Liver (tissue), 3 donors: ENCODE measurements around the gene ADGRF1.

Source experiments
- FOXA1 ChIP-seq: IDR thresholded peaks from 2 replicates; pipeline ENCODE4 v1.6.1; 2016; ENCODE audit warnings: antibody characterized with exemption
- JUND ChIP-seq, 2 donors: IDR thresholded peaks; 2 replicates each; pipeline ENCODE4 v1.6.1; 2016; ENCODE audit warnings: antibody characterized with exemption in 2 of 2
- RAD21 ChIP-seq, 2 donors: IDR thresholded peaks; 2 replicates each; pipeline ENCODE4 v1.6.1; 2016; ENCODE audit warnings: antibody characterized with exemption in 2 of 2, mild to moderate bottlenecking in 2 of 2
- SP1 ChIP-seq: IDR thresholded peaks from 2 replicates; pipeline ENCODE4 v1.6.1; 2018; ENCODE audit warnings: antibody characterized with exemption, mild to moderate bottlenecking
- TAF1 ChIP-seq: conservative IDR thresholded peaks from 2 replicates; pipeline ENCODE4 v1.6.1; 2016; ENCODE audit warnings: antibody characterized with exemption, mild to moderate bottlenecking
- YY1 ChIP-seq: IDR thresholded peaks from 2 replicates; pipeline ENCODE4 v1.6.1; 2016; ENCODE audit warnings: antibody characterized with exemption, mild to moderate bottlenecking
- TF ChIP-seq, protein P1 (sequence below): fragments of 150-350 bp; IDR thresholded peaks from 2 replicates; pipeline ENCODE4 v1.5.1; 2017; ENCODE audit warnings: improper control_type of control experiment, low read depth, low read length; ENCODE audit not compliant: missing input control
- TF ChIP-seq, protein P2 (sequence below): IDR thresholded peaks from 2 replicates; pipeline ENCODE4 v1.6.1; 2016; ENCODE audit warnings: antibody characterized with exemption
- TF ChIP-seq, protein P3 (sequence below): IDR thresholded peaks from 2 replicates; pipeline ENCODE4 v1.6.1; 2016; ENCODE audit warnings: antibody characterized with exemption
- TF ChIP-seq, protein P4 (sequence below): IDR thresholded peaks from 2 replicates; pipeline ENCODE4 v1.6.1; 2016; ENCODE audit warnings: antibody characterized with exemption, mild to moderate bottlenecking
- TF ChIP-seq, protein P5 (sequence below): IDR thresholded peaks from 2 replicates; pipeline ENCODE4 v1.6.1; 2016; ENCODE audit warnings: antibody characterized with exemption
- donor health status: healthy.
- donor health status: healthy.

DNA sequence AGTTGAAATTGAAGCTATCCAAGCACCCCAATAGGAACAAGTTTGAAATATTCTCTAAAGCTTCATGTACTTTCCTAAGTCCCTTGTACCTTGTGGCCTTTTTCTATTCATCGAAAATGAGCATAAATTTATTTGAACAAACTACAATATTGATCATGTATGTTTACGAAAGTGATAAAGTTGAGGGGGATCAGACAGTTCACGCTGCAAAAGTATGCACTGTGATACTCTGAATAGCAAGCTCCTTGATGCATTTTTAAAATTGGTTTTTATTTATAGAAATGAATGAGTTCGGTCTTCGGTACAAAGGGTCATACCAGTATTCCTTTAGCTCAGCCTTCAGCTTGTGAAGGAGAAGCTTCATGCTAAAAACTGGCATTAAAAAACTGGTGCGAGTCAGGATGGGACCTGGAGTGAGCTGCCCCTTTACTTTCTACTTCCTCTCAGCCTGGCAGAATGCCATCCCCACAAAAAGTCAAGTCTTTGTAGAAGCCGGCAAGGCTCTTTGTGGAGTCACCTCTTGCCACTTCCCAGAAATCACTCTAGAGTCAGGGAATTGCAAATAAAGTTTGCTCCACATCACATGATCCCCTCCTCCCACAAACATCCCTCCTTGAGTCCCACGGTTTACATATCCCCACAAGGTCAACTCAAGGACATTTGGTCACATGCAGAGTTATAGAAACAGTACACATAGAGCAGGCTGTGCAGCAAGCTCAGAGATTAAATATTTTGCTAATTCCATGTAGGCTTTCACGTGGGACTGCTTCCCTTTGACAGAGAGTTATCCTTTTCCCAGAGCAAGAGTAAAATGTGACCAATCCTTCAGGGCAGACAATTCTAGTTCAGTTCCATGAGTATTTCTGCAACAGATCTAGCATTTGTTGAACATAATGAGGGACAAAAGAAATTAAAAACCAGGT is 34.6 kb upstream of the ADGRF1 start:
- TF ChIP-seq, protein P1, sequence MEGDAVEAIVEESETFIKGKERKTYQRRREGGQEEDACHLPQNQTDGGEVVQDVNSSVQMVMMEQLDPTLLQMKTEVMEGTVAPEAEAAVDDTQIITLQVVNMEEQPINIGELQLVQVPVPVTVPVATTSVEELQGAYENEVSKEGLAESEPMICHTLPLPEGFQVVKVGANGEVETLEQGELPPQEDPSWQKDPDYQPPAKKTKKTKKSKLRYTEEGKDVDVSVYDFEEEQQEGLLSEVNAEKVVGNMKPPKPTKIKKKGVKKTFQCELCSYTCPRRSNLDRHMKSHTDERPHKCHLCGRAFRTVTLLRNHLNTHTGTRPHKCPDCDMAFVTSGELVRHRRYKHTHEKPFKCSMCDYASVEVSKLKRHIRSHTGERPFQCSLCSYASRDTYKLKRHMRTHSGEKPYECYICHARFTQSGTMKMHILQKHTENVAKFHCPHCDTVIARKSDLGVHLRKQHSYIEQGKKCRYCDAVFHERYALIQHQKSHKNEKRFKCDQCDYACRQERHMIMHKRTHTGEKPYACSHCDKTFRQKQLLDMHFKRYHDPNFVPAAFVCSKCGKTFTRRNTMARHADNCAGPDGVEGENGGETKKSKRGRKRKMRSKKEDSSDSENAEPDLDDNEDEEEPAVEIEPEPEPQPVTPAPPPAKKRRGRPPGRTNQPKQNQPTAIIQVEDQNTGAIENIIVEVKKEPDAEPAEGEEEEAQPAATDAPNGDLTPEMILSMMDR: no peak
- TF ChIP-seq RAD21 (IDR thresholded peaks at IDR 0.05) (no peak), YY1 (no peak), SP1 (peak; percentile 48), JUND (IDR thresholded peaks at IDR 0.05) (no peak), FOXA1 (no peak), TAF1 (no peak)
- TF ChIP-seq, protein P2, sequence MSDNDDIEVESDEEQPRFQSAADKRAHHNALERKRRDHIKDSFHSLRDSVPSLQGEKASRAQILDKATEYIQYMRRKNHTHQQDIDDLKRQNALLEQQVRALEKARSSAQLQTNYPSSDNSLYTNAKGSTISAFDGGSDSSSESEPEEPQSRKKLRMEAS: no peak
- TF ChIP-seq, protein P3, sequence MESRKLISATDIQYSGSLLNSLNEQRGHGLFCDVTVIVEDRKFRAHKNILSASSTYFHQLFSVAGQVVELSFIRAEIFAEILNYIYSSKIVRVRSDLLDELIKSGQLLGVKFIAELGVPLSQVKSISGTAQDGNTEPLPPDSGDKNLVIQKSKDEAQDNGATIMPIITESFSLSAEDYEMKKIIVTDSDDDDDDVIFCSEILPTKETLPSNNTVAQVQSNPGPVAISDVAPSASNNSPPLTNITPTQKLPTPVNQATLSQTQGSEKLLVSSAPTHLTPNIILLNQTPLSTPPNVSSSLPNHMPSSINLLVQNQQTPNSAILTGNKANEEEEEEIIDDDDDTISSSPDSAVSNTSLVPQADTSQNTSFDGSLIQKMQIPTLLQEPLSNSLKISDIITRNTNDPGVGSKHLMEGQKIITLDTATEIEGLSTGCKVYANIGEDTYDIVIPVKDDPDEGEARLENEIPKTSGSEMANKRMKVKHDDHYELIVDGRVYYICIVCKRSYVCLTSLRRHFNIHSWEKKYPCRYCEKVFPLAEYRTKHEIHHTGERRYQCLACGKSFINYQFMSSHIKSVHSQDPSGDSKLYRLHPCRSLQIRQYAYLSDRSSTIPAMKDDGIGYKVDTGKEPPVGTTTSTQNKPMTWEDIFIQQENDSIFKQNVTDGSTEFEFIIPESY: no peak
- TF ChIP-seq, protein P4, sequence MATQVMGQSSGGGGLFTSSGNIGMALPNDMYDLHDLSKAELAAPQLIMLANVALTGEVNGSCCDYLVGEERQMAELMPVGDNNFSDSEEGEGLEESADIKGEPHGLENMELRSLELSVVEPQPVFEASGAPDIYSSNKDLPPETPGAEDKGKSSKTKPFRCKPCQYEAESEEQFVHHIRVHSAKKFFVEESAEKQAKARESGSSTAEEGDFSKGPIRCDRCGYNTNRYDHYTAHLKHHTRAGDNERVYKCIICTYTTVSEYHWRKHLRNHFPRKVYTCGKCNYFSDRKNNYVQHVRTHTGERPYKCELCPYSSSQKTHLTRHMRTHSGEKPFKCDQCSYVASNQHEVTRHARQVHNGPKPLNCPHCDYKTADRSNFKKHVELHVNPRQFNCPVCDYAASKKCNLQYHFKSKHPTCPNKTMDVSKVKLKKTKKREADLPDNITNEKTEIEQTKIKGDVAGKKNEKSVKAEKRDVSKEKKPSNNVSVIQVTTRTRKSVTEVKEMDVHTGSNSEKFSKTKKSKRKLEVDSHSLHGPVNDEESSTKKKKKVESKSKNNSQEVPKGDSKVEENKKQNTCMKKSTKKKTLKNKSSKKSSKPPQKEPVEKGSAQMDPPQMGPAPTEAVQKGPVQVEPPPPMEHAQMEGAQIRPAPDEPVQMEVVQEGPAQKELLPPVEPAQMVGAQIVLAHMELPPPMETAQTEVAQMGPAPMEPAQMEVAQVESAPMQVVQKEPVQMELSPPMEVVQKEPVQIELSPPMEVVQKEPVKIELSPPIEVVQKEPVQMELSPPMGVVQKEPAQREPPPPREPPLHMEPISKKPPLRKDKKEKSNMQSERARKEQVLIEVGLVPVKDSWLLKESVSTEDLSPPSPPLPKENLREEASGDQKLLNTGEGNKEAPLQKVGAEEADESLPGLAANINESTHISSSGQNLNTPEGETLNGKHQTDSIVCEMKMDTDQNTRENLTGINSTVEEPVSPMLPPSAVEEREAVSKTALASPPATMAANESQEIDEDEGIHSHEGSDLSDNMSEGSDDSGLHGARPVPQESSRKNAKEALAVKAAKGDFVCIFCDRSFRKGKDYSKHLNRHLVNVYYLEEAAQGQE: peak; percentile 11
- TF ChIP-seq, protein P5, sequence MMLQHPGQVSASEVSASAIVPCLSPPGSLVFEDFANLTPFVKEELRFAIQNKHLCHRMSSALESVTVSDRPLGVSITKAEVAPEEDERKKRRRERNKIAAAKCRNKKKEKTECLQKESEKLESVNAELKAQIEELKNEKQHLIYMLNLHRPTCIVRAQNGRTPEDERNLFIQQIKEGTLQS: no peak
